IMR-90 (cell line): Measurements from ENCODE around the gene MTA3. TPM values are rescaled to one million over a fixed set of nuclear protein-coding genes. Genes with fewer than 3 reads are reported as not detected.

ENCODE experiments used
- ATAC-seq: fragments of 200-7000 bp; cut with Tn5 transposase; 2 replicates; pipeline ENCODE4 v1.9.1; 2020; ENCODE audit warnings: low read depth, mild to moderate bottlenecking, moderate library complexity
- BruUV-seq: library from RNA; stranded (reverse); fragments of 400-500 nt; replicated peaks from 2 replicates; lab custom pipeline; 2021; lab: Mats Ljungman, UMichigan
- CTCF ChIA-PET: fragments of 300-600 bp; formaldehyde crosslinking; extraction: SDS; loops from one replicate; lab custom pipeline; 2021; ENCODE audit warnings: antibody characterized with exemption; lab: Yijun Ruan, JAX
- POLR2A ChIA-PET: fragments of 300-600 bp; sonication (Branson Sonifier 250); formaldehyde crosslinking; loops from one replicate; lab custom pipeline; 2022; ENCODE audit warnings: antibody characterized with exemption; ENCODE audit not compliant: unreplicated experiment; lab: Charles Lee
- DNase-seq: peaks from one replicate; pipeline ENCODE4 v3.0.0; 2013
- H2AFZ ChIP-seq: replicated peaks from 2 replicates; pipeline ENCODE3; 2013; ENCODE audit warnings: low read length, mild to moderate bottlenecking; ENCODE audit not compliant: poor library complexity
- H2AK5ac ChIP-seq: 2 replicates; pipeline ENCODE4 v1.6.1; 2013; ENCODE audit warnings: low read depth, low read length, inconsistent platforms
- H2AK9ac ChIP-seq: replicated peaks from 2 replicates; pipeline ENCODE3; 2013; ENCODE audit warnings: mild to moderate bottlenecking, low read depth, low read length, moderate library complexity; ENCODE audit not compliant: poor library complexity
- H2BK120ac ChIP-seq: 2 replicates; pipeline ENCODE4 v1.6.1; 2013; ENCODE audit warnings: low read depth, low read length, inconsistent platforms
- H2BK15ac ChIP-seq: 3 replicates; pipeline ENCODE4 v1.6.1; 2013; ENCODE audit warnings: low read depth, low read length, inconsistent platforms
- H2BK20ac ChIP-seq: 2 replicates; pipeline ENCODE4 v1.6.1; 2013; ENCODE audit warnings: low read depth, mild to moderate bottlenecking, inconsistent platforms, low read length, moderate library complexity
- H2BK5ac ChIP-seq: 2 replicates; pipeline ENCODE4 v1.6.1; 2013; ENCODE audit warnings: mild to moderate bottlenecking, low read depth, low read length, inconsistent platforms; ENCODE audit not compliant: poor library complexity, severe bottlenecking
- H3K14ac ChIP-seq: replicated peaks from 2 replicates; pipeline ENCODE4 v1.6.1; 2013; ENCODE audit warnings: low read depth, low read length, inconsistent platforms
- H3K18ac ChIP-seq: 2 replicates; pipeline ENCODE4 v1.6.1; 2013; ENCODE audit warnings: low read depth, low read length, control low read depth
- H3K23ac ChIP-seq: 2 replicates; pipeline ENCODE4 v1.6.1; 2013; ENCODE audit warnings: low read depth, low read length, inconsistent platforms
- H3K27ac ChIP-seq: 2 replicates; pipeline ENCODE4 v1.5.1; 2013; ENCODE audit warnings: mild to moderate bottlenecking, control low read depth, low read length; ENCODE audit not compliant: insufficient read depth
- H3K27me3 ChIP-seq: 2 replicates; pipeline ENCODE4 v1.6.1; 2013; ENCODE audit warnings: low read length; ENCODE audit not compliant: control insufficient read depth, insufficient read depth
- H3K36me3 ChIP-seq: 2 replicates; pipeline ENCODE4 v1.6.1; 2013; ENCODE audit warnings: low read length, mixed read lengths; ENCODE audit not compliant: control insufficient read depth, insufficient read depth
- H3K4ac ChIP-seq: 2 replicates; pipeline ENCODE4 v1.6.1; 2013; ENCODE audit warnings: low read depth, low read length, inconsistent platforms
- H3K4me1 ChIP-seq: 2 replicates; pipeline ENCODE4 v1.6.1; 2013; ENCODE audit warnings: low read length, mixed read lengths; ENCODE audit not compliant: control insufficient read depth, insufficient read depth
- H3K4me2 ChIP-seq: 2 replicates; pipeline ENCODE4 v1.6.1; 2013; ENCODE audit warnings: low read depth, mild to moderate bottlenecking, control low read depth, low read length, moderate library complexity
- H3K4me3 ChIP-seq: 2 replicates; pipeline ENCODE4 v1.5.1; 2013; ENCODE audit warnings: low read depth, mild to moderate bottlenecking, control low read depth, low read length, moderate library complexity; ENCODE audit not compliant: insufficient read depth
- H3K56ac ChIP-seq: 2 replicates; pipeline ENCODE4 v1.6.1; 2013; ENCODE audit warnings: low read length, inconsistent platforms; ENCODE audit not compliant: insufficient read depth; ENCODE audit errors: extremely low read depth
- H3K79me1 ChIP-seq, 2 experiments: 2 replicates each; pipeline ENCODE4 v1.6.1; 2013; ENCODE audit warnings: low read length in 2 of 2, inconsistent platforms in 1 of 2, low read depth in 1 of 2
- H3K9ac ChIP-seq: 2 replicates; pipeline ENCODE4 v1.6.1; 2013; ENCODE audit warnings: low read depth, low read length, control low read depth
- H3K9me1 ChIP-seq: 2 replicates; pipeline ENCODE4 v1.6.1; 2013; ENCODE audit warnings: low read length, inconsistent platforms; ENCODE audit not compliant: insufficient read depth
- H3K9me3 ChIP-seq: 2 replicates; pipeline ENCODE4 v1.6.1; 2013; ENCODE audit warnings: low read length; ENCODE audit not compliant: control insufficient read depth, insufficient read depth
- H4K20me1 ChIP-seq: 2 replicates; pipeline ENCODE4 v1.6.1; 2013; ENCODE audit warnings: low read length, inconsistent platforms; ENCODE audit not compliant: insufficient read depth
- H4K5ac ChIP-seq: 2 replicates; pipeline ENCODE4 v1.6.1; 2013; ENCODE audit warnings: mild to moderate bottlenecking, low read depth, low read length, control low read depth
- H4K8ac ChIP-seq, 2 experiments: 2 replicates each; pipeline ENCODE4 v1.6.1; 2013; ENCODE audit warnings: low read depth in 2 of 2, low read length in 2 of 2, control low read depth in 1 of 2, inconsistent platforms in 1 of 2
- H4K91ac ChIP-seq: 2 replicates; pipeline ENCODE4 v1.6.1; 2013; ENCODE audit warnings: low read depth, low read length, inconsistent platforms; ENCODE audit not compliant: insufficient read depth
- SMC3 ChIP-seq: fragments of 150-350 bp; IDR thresholded peaks from 2 replicates; pipeline ENCODE4 v1.6.1; 2016; ENCODE audit warnings: low read depth, mild to moderate bottlenecking, antibody characterized with exemption, low read length, moderate library complexity
- WGBS, 2 experiments: methylation state at CpG; one replicate each; pipeline versions ENCODE4 v1.1.5 to v1.1.7; 2013; ENCODE audit warnings: missing lambda C conversion rate in 2 of 2; ENCODE audit not compliant: insufficient read length in 1 of 2; ENCODE audit errors: extremely low coverage in 2 of 2; 5-methylcytosine and 5-hydroxymethylcytosine counted together
- dilution Hi-C: fragments of 300-500 bp; cut with HindIII; formaldehyde crosslinking; loops from one replicate; pipeline ENCODE4 v1.14.3; 2018; ENCODE audit warnings: low sequenced_read_pairs; ENCODE audit not compliant: unreplicated experiment
- in situ Hi-C: fragments of 300-500 bp; cut with MboI; formaldehyde crosslinking; loops from 3 replicates; pipeline ENCODE4 v1.14.3; 2019; ENCODE audit warnings: low sequenced_read_pairs, inconsistent platforms, mixed read lengths
- intact Hi-C: fragments of 100-400 bp; cut with micrococcal nuclease; formaldehyde crosslinking; loops from 2 replicates; pipeline ENCODE4 v1.10.0; 2022
- polyA plus RNA-seq, 3 experiments: library from polyadenylated mRNA; depleted of rRNA; stranded (reverse); fragments of >200 nt; gene quantifications; 2 replicates each; pipeline ENCODE4 v1.2.3, GENCODE V29; 2012; ENCODE audit warnings: low replicate concordance in 1 of 3
- total RNA-seq: library from RNA; depleted of rRNA; stranded (reverse); fragments of >200 nt; gene quantifications from 2 replicates; pipeline ENCODE4 v1.2.3, GENCODE V29; 2012

The MTA3 gene
- total and polyA plus RNA-seq, 2 of the 4 experiments (the other 2 are of a cell fraction), result 31.9 to 34.3 TPM

DNA sequence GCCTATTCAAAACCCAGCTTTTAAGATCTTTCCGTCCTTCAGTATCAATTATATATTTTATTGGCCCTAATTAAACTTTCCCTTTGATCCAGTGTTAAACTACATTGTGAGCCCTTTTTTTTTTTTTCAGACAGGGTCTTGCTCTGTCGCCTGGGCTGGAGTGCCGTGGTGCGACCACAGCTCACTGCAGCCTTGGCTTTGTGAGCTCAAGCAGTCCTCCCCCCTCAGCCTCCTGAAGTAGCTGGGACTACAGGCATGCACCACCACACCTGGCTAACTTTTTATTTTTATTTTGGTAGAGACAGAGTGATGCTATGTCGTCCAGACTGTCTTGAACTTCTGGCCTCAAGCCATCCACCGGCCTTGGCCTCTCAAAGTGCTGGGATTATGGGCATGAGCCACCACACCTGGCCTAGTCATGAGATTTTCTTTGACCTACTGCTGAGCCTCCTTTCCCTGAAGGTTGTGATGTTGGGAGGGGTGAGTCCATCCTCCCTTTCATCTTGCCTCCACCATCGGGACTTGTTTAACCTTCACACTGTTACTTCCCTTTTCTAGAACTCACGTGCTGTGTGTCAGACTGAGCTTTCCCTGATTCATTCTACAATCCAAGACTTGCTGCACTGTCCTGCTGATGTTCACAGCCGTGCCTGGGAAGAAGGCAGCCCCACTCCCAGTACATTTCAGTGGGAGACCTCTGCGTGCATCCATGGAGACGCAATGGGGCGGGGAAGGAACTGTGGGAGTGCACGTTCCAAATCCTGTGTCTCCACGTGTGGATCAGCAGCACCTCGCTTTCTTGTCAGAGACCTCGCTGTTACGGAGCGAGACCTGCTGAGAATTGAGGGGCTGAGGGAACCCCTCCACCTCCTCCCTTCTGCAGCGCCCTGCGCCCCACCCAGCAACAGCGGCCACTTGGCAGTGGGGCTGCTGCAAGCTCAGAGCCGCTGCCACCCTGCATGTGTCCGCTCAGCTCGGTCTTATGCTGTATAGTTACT, 184.7 kb downstream of the MTA3 start:
- Histone ChIP-seq H3K23ac (peak overlapping the region; percentile 16; the same call in 1 of the 2 replicates), H2BK15ac (no peak overlapping the region), H2AFZ (no peak overlapping the region), H3K79me1 (no peaks in the 10 kb centered on the region), H3K9me3 (no peaks in the 10 kb centered on the region), H3K27ac (no peak overlapping the region), H3K9ac (no peak overlapping the region), H4K5ac (no peak overlapping the region), H2BK20ac (no peak overlapping the region), H2AK5ac (no peak overlapping the region), H2BK120ac (no peak overlapping the region), H4K91ac (no peak overlapping the region), H4K20me1 (no peaks in the 10 kb centered on the region), H3K27me3 (no peaks in the 10 kb centered on the region), H2BK5ac (no peak overlapping the region), H4K8ac (no peak overlapping the region), H3K18ac (no peak overlapping the region), H3K4ac (no peak overlapping the region), H3K4me3 (no peak overlapping the region), H2AK9ac (no peak overlapping the region), H3K4me1 (no peaks in the 10 kb centered on the region), H3K14ac (no peak overlapping the region), H3K9me1 (no peaks in the 10 kb centered on the region), H3K56ac (no peak overlapping the region), H3K36me3 (peaks cover 3% of the 10 kb centered on the region; the same call in 1 of the 2 replicates), H3K4me2 (no peak overlapping the region)
- ChIA-PET POLR2A (no interaction called here), CTCF (no interaction called here)
- dilution Hi-C loops, result no loop called here
- ATAC-seq (no peak), DNase-seq (no peak)
- TF ChIP-seq SMC3, result no peak
- in situ Hi-C loops, result no loop called here
- no TSS peak for BruUV-seq
- intact Hi-C loops, result no loop called here
- 60% methylated on average over 1 of the region's 24 CpGs; no CpG with 5 or more reads in 1 of the 2 experiments for WGBS, 2 experiments
